ENCODE results near the gene SLC4A8. TPM values are rescaled to one million over a fixed set of nuclear protein-coding genes. Genes with fewer than 3 reads are reported as not detected.

The SLC4A8 gene
- total and polyA plus RNA-seq, 9 of the 15 experiments (the other 6 are each of a cell fraction or from before 2014, with no cell fraction given): 0.04 to 1.5 (median 0.12) TPM; not detected in 2

DNA sequence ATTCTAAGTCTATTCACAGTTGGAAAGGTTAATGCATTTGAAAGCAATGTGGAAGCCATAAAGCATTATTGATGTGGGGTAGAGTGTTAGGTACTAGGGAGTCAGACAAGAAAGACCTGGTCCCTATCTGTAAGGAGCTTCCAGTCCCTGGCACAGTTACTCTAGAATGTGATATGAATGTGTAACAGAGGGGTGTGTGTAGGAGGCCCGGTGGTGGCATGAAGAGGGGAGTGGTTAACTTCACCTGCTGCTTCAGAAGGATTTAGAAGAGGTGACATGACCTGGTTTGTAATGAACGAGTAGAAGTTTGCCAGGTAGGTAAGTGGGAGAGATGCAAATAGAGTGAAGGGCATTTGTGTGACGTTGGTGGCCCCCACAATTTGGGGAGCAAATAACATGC, 18.3 kb upstream of the SLC4A8 start (continued):
- TF ChIP-seq, protein P1, sequence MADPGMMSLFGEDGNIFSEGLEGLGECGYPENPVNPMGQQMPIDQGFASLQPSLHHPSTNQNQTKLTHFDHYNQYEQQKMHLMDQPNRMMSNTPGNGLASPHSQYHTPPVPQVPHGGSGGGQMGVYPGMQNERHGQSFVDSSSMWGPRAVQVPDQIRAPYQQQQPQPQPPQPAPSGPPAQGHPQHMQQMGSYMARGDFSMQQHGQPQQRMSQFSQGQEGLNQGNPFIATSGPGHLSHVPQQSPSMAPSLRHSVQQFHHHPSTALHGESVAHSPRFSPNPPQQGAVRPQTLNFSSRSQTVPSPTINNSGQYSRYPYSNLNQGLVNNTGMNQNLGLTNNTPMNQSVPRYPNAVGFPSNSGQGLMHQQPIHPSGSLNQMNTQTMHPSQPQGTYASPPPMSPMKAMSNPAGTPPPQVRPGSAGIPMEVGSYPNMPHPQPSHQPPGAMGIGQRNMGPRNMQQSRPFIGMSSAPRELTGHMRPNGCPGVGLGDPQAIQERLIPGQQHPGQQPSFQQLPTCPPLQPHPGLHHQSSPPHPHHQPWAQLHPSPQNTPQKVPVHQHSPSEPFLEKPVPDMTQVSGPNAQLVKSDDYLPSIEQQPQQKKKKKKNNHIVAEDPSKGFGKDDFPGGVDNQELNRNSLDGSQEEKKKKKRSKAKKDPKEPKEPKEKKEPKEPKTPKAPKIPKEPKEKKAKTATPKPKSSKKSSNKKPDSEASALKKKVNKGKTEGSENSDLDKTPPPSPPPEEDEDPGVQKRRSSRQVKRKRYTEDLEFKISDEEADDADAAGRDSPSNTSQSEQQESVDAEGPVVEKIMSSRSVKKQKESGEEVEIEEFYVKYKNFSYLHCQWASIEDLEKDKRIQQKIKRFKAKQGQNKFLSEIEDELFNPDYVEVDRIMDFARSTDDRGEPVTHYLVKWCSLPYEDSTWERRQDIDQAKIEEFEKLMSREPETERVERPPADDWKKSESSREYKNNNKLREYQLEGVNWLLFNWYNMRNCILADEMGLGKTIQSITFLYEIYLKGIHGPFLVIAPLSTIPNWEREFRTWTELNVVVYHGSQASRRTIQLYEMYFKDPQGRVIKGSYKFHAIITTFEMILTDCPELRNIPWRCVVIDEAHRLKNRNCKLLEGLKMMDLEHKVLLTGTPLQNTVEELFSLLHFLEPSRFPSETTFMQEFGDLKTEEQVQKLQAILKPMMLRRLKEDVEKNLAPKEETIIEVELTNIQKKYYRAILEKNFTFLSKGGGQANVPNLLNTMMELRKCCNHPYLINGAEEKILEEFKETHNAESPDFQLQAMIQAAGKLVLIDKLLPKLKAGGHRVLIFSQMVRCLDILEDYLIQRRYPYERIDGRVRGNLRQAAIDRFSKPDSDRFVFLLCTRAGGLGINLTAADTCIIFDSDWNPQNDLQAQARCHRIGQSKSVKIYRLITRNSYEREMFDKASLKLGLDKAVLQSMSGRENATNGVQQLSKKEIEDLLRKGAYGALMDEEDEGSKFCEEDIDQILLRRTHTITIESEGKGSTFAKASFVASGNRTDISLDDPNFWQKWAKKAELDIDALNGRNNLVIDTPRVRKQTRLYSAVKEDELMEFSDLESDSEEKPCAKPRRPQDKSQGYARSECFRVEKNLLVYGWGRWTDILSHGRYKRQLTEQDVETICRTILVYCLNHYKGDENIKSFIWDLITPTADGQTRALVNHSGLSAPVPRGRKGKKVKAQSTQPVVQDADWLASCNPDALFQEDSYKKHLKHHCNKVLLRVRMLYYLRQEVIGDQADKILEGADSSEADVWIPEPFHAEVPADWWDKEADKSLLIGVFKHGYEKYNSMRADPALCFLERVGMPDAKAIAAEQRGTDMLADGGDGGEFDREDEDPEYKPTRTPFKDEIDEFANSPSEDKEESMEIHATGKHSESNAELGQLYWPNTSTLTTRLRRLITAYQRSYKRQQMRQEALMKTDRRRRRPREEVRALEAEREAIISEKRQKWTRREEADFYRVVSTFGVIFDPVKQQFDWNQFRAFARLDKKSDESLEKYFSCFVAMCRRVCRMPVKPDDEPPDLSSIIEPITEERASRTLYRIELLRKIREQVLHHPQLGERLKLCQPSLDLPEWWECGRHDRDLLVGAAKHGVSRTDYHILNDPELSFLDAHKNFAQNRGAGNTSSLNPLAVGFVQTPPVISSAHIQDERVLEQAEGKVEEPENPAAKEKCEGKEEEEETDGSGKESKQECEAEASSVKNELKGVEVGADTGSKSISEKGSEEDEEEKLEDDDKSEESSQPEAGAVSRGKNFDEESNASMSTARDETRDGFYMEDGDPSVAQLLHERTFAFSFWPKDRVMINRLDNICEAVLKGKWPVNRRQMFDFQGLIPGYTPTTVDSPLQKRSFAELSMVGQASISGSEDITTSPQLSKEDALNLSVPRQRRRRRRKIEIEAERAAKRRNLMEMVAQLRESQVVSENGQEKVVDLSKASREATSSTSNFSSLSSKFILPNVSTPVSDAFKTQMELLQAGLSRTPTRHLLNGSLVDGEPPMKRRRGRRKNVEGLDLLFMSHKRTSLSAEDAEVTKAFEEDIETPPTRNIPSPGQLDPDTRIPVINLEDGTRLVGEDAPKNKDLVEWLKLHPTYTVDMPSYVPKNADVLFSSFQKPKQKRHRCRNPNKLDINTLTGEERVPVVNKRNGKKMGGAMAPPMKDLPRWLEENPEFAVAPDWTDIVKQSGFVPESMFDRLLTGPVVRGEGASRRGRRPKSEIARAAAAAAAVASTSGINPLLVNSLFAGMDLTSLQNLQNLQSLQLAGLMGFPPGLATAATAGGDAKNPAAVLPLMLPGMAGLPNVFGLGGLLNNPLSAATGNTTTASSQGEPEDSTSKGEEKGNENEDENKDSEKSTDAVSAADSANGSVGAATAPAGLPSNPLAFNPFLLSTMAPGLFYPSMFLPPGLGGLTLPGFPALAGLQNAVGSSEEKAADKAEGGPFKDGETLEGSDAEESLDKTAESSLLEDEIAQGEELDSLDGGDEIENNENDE (IDR thresholded peaks at IDR 0.05; ENCODE audit: low read depth, low read length): no peak
- TF ChIP-seq FOS (IDR thresholded peaks at IDR 0.05; ENCODE audit: extremely low read depth, insufficient read length): no peak
- TF ChIP-seq ZNF41 (CRISPR knock-in tag; conservative IDR thresholded peaks at IDR 0.05): no peak
- TF ChIP-seq ZNF79 (CRISPR knock-in tag; IDR thresholded peaks at IDR 0.05; ENCODE audit: low read depth): no peak
- TF ChIP-seq RNF2 (IDR thresholded peaks at IDR 0.05): no peak
- TF ChIP-seq, protein P2, sequence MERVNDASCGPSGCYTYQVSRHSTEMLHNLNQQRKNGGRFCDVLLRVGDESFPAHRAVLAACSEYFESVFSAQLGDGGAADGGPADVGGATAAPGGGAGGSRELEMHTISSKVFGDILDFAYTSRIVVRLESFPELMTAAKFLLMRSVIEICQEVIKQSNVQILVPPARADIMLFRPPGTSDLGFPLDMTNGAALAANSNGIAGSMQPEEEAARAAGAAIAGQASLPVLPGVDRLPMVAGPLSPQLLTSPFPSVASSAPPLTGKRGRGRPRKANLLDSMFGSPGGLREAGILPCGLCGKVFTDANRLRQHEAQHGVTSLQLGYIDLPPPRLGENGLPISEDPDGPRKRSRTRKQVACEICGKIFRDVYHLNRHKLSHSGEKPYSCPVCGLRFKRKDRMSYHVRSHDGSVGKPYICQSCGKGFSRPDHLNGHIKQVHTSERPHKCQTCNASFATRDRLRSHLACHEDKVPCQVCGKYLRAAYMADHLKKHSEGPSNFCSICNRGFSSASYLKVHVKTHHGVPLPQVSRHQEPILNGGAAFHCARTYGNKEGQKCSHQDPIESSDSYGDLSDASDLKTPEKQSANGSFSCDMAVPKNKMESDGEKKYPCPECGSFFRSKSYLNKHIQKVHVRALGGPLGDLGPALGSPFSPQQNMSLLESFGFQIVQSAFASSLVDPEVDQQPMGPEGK (CRISPR knock-in tag; IDR thresholded peaks at IDR 0.05; ENCODE audit: borderline replicate concordance): no peak
- no peak for TF ChIP-seq SIN3A (IDR thresholded peaks at IDR 0.05; ENCODE audit: borderline replicate concordance in 2 of 2, control insufficient read depth in 1 of 2, low read depth in 2 of 2, low read length in 2 of 2)

Data from K562 (cell line).